ENCODE data around the gene RND3.
A peak's percentile ranks its signal among the peaks of the same experiment; 100 is the strongest.

Gene RND3

GRCh38 chr2:150517951-150518680 lies 30.6 kb upstream of the RND3 start:
- DNase-seq (ENCODE audit: insufficient read length, low spot score) (no peak), FAIRE-seq (peak; percentile 78)
- TF ChIP-seq POLR2A (IDR thresholded peaks at IDR 0.05; ENCODE audit: low read depth, low read length) = no peak

- DNase-seq (ENCODE audit: insufficient read length, low spot score) (no peak), FAIRE-seq (no peak)
- no peak for TF ChIP-seq POLR2A (IDR thresholded peaks at IDR 0.05; ENCODE audit: low read depth, low read length)
These were observed 26.2 kb upstream of the RND3 start for GRCh38 chr2:150513647-150514046.

- TF ChIP-seq POLR2A (IDR thresholded peaks at IDR 0.05; ENCODE audit: low read depth, low read length) = no peak
- FAIRE-seq (no peak), DNase-seq (ENCODE audit: insufficient read length, low spot score) (no peak)
These were observed 21.1 kb upstream of the RND3 start for GRCh38 chr2:150508497-150509137.

- DNase-seq (ENCODE audit: insufficient read length, low spot score) = no peak
- TF ChIP-seq POLR2A (IDR thresholded peaks at IDR 0.05; ENCODE audit: low read depth, low read length) = no peak
- no peak for FAIRE-seq
These were observed 19.6 kb upstream of the RND3 start for GRCh38 chr2:150507071-150507470.

GRCh38 chr2:150505178-150505577 lies 17.7 kb upstream of the RND3 start:
- no peak for TF ChIP-seq POLR2A (IDR thresholded peaks at IDR 0.05; ENCODE audit: low read depth, low read length)
- no peak for FAIRE-seq
- DNase-seq (ENCODE audit: insufficient read length, low spot score) = no peak

GRCh38 chr2:150495993-150496627 lies 8.6 kb upstream of the RND3 start:
- FAIRE-seq (peak; percentile 100), DNase-seq (ENCODE audit: insufficient read length, low spot score) (no peak)
- TF ChIP-seq POLR2A (IDR thresholded peaks at IDR 0.05; ENCODE audit: low read depth, low read length) = no peak

- no peak for TF ChIP-seq POLR2A (IDR thresholded peaks at IDR 0.05; ENCODE audit: low read depth, low read length)
- DNase-seq (ENCODE audit: insufficient read length, low spot score) (no peak), FAIRE-seq (no peak)
These were observed 7.5 kb upstream of the RND3 start for GRCh38 chr2:150495001-150495400.

- DNase-seq (ENCODE audit: insufficient read length, low spot score) = no peak
- TF ChIP-seq POLR2A (IDR thresholded peaks at IDR 0.05; ENCODE audit: low read depth, low read length) = no peak
- FAIRE-seq = peak; percentile 86
These were observed 6.9 kb upstream of the RND3 start for GRCh38 chr2:150494234-150494945.

- no peak for DNase-seq (ENCODE audit: insufficient read length, low spot score)
- no peak for TF ChIP-seq POLR2A (IDR thresholded peaks at IDR 0.05; ENCODE audit: low read depth, low read length)
- peak; percentile 94 for FAIRE-seq
These were observed 4.5 kb upstream of the RND3 start for GRCh38 chr2:150491943-150492342.

- no peak for TF ChIP-seq POLR2A (IDR thresholded peaks at IDR 0.05; ENCODE audit: low read depth, low read length)
- FAIRE-seq = no peak
- DNase-seq (ENCODE audit: insufficient read length, low spot score) = no peak
These were observed 4.0 kb upstream of the RND3 start for GRCh38 chr2:150491430-150491829.

- TF ChIP-seq POLR2A (IDR thresholded peaks at IDR 0.05; ENCODE audit: low read depth, low read length) = no peak
- FAIRE-seq = no peak
- no peak for DNase-seq (ENCODE audit: insufficient read length, low spot score)
These were observed 3.0 kb upstream of the RND3 start for GRCh38 chr2:150490466-150490865.

- TF ChIP-seq POLR2A (IDR thresholded peaks at IDR 0.05; ENCODE audit: low read depth, low read length) = no peak
- FAIRE-seq (no peak), DNase-seq (ENCODE audit: insufficient read length, low spot score) (no peak)
These were observed 655 bp downstream of the RND3 start for GRCh38 chr2:150486539-150487484.

- DNase-seq (ENCODE audit: insufficient read length, low spot score) (no peak), FAIRE-seq (no peak)
- TF ChIP-seq POLR2A (IDR thresholded peaks at IDR 0.05; ENCODE audit: low read depth, low read length) = no peak
These were observed 1.5 kb downstream of the RND3 start for GRCh38 chr2:150485871-150486538.
